GM23338 (cell line): ENCODE measurements around the gene THNSL1.

Experiments used
- CREB1 ChIP-seq: fragments of 250-450 bp; sonication (Bioruptor Pico); IDR thresholded peaks from 2 replicates; pipeline ENCODE4 v1.5.0; 2020; ENCODE audit warnings: low read depth, mild to moderate bottlenecking, moderate library complexity
- CTCF ChIP-seq, 2 experiments: fragments of 200-600 bp in 1 of 2; sonication (generic) in 1 of 2; conservative IDR thresholded peaks; 2 replicates each; pipeline versions ENCODE4 v1.5.1 to v1.6.1; 2016 to 2017; ENCODE audit warnings: antibody characterized with exemption in 2 of 2, low read depth in 2 of 2, mild to moderate bottlenecking in 2 of 2, moderate library complexity in 1 of 2
- ETS1 ChIP-seq: IDR thresholded peaks from 2 replicates; pipeline ENCODE4 v1.6.1; 2016; ENCODE audit warnings: antibody characterized with exemption
- EZH2 ChIP-seq: fragments of 200-600 bp; sonication (generic); IDR thresholded peaks from one replicate; pipeline ENCODE4 v1.8.0; 2017; ENCODE audit warnings: antibody characterized with exemption, mild to moderate bottlenecking, low read depth; ENCODE audit not compliant: unreplicated experiment
- EZH2phosphoT487 ChIP-seq: fragments of 200-600 bp; sonication (generic); IDR thresholded peaks from one replicate; pipeline ENCODE4 v1.8.1; 2018; ENCODE audit warnings: antibody characterized with exemption; ENCODE audit not compliant: unreplicated experiment
- JUNB ChIP-seq: IDR thresholded peaks from one replicate; pipeline ENCODE4 v1.6.1; 2016; ENCODE audit warnings: antibody characterized with exemption; ENCODE audit not compliant: unreplicated experiment
- NANOG ChIP-seq: IDR thresholded peaks from 2 replicates; pipeline ENCODE4 v1.6.1; 2016; ENCODE audit warnings: antibody characterized with exemption, borderline replicate concordance
- POLR2AphosphoS5 ChIP-seq: IDR thresholded peaks from 2 replicates; pipeline ENCODE4 v1.6.1; 2016; ENCODE audit warnings: antibody characterized with exemption, low read depth
- REST ChIP-seq: IDR thresholded peaks from one replicate; pipeline ENCODE4 v1.6.1; 2018; ENCODE audit warnings: antibody characterized with exemption; ENCODE audit not compliant: unreplicated experiment
- STAT1 ChIP-seq: IDR thresholded peaks from one replicate; pipeline ENCODE4 v1.6.1; 2016; ENCODE audit warnings: antibody characterized with exemption; ENCODE audit not compliant: unreplicated experiment
- ZNF114 ChIP-seq: fragments of 250-450 bp; sonication (Bioruptor Pico); IDR thresholded peaks from 2 replicates; pipeline ENCODE4 v1.5.0; 2020; ENCODE audit warnings: mild to moderate bottlenecking, moderate library complexity
- ZNF331 ChIP-seq: fragments of 250-450 bp; sonication (Bioruptor Pico); IDR thresholded peaks from 2 replicates; pipeline ENCODE4 v1.5.0; 2020; ENCODE audit warnings: low read depth, mild to moderate bottlenecking, moderate library complexity
- ZNF462 ChIP-seq: fragments of 250-450 bp; sonication (Bioruptor Pico); IDR thresholded peaks from 2 replicates; pipeline ENCODE4 v1.5.0; 2020; ENCODE audit warnings: mild to moderate bottlenecking, moderate library complexity

DNA sequence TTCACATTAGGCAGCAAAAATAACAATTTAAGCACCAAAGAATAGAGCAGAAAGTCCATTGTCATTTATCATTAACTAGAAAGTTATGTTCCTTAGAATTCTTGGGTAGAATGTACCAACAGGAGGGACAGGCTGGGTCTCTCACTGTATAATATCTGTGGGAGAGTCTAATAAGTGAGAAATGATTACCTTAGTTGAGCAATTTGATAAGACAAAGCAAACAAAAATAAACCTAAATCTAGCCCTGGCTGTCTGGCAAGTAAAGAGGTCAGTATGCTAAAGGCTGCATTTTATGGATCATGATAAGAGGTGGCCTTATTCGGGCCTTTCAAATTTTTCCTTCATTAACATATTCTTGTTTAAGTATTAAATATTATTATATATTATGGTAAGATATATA lies 35.6 kb downstream of the THNSL1 start:
- TF ChIP-seq CTCF (conservative IDR thresholded peaks at IDR 0.05; ENCODE audit: low read depth in 2 of 2) (no peak), POLR2AphosphoS5 (no peak), EZH2 (no peak), NANOG (no peak), JUNB (no peak), REST (no peak), ZNF331 (CRISPR knock-in tag) (no peak), STAT1 (no peak), EZH2phosphoT487 (no peak), CREB1 (CRISPR knock-in tag) (no peak), ZNF114 (CRISPR knock-in tag) (no peak), ZNF462 (CRISPR knock-in tag) (no peak), ETS1 (no peak)
